ENCODE measurements around the gene PLA2G12A. TPM values are rescaled to one million over a fixed set of nuclear protein-coding genes. Genes with fewer than 3 reads are reported as not detected.

The PLA2G12A gene
- total and polyA plus RNA-seq, 10 of the 15 experiments (the other 5 are each of a cell fraction or from before 2014, with no cell fraction given): 3.7 to 36.8 (median 15.5) TPM

DNA sequence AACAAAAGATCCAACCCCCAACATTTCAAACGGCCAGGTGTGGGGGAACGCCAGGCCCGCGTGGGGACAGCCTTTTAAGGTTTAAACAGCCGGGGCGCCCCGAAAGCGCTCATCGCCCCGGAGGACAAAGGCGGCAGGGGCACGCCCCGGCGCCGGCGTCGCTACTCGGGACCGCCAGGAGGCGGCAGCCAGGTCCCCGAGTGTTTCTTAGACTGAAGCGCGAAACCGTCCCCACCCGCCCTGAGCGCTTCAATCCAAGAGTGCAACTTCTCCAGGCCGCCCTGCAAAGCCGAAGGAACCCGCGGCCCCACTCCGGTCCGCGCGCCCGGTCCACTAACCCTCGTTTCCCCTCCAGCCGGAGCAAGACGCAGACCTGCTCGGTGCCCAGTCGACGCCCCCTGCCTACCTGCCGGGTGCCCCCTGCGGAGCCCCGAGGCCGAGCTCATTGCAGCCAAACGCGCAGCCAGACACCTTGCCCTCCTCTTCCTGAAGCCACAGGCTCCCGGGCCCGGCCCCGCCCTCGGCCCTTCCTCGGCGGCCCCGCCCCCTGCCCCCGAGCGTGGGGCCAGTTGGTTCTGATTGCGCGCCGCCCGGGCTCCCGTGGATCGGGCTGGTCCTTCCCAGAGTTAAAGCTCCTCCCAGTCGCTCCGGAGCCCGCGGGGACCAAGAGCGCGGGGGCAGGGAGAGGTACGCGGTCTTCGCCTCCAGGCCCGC, 26.8 kb downstream of the PLA2G12A start, which contains the start of gene CASP6 (continued):
- peak; percentile 40; the same call in 1 of the 2 replicates for TF ChIP-seq MXI1 (IDR thresholded peaks at IDR 0.05; ENCODE audit: low read depth, low read length)
- TF ChIP-seq TAF1 (IDR thresholded peaks at IDR 0.05; ENCODE audit: borderline replicate concordance, low read depth, low read length): 0 out of 2 replicates have a peak, but pooled peaks have one; percentile 4
- peak; percentile 51; the same call in 1 of the 2 replicates for TF ChIP-seq CREB1 (IDR thresholded peaks at IDR 0.05; ENCODE audit: low read depth)
- peak; percentile 57 for TF ChIP-seq RAD21 (IDR thresholded peaks at IDR 0.05; ENCODE audit: insufficient read depth, low read depth, low read length)
- 0 out of 2 replicates have a peak, but pooled peaks have one; percentile 6 for TF ChIP-seq CBFB (IDR thresholded peaks at IDR 0.05; ENCODE audit: low read depth)
- no peak for TF ChIP-seq WRNIP1 (IDR thresholded peaks at IDR 0.05; ENCODE audit: borderline replicate concordance, low read depth, low read length)

DNA sequence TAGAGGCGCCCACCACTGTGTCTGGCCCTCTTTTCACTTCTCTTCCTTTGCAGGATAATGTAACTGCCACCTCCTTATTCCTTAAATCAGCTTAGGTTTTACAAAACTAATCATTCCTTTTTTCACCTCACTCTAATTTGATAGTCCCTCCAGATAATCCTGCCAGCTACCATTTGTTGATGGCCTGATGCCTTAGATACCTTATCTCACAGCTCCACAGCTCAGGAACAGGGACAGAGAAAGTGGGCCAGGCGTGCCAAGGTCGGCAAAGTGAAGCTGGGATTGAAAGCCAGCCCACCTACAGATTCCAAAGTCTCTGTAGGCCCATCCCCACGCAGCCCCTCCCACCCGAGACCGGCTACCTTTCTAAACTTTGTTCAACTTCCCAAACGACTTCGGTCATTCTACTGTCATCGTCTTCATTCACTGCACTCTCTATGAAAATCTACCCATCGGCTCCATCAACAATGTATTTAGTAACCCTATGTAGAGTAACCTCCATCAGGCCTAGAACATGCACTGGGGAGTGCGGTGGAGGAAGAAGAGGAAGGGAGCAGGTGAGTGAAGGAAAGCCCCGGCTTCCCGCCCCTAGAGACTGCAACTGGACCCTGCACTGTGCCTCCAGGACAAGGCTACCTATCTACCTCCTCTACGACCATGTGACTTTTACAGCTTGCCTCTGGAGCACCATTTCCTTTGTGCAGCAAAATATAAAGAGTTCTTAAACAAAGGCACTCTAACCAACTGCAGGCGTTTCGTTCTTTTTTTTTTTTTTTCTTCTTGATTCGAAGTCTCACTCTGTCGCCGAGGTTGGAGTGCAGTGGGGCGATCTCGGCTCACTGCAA, 28.1 kb downstream of the PLA2G12A start:
- H3K79me2 ChIP-seq (ENCODE audit: control insufficient read depth, insufficient read depth, low read length): peaks cover 6% of the 10 kb centered on the region
- ChIA-PET CTCF (interaction anchor here (0.7 to 2.9 kb wide), 16 partner anchors 8 to 276 kb away, joined by 3 to 11 read pairs (median 3); partner anchors contain the start of genes CFI, MCUB and SEC24B), RAD21 (ENCODE audit: unreplicated experiment) (interaction anchor here (0.7 to 2.6 kb wide), 6 partner anchors 29 to 766 kb away, joined by 3 to 10 read pairs (median 5); partner anchors contain the start of genes PLA2G12A and SEC24B), SMC1A (ENCODE audit: uncharacterized antibody, unreplicated experiment) (interaction anchor here (0.7 to 6.3 kb wide), 12 partner anchors 12 to 274 kb away, joined by 3 to 27 read pairs (median 4); partner anchors contain the start of genes GAR1 and RRH), POLR2A (interaction anchor here (0.7 to 2.5 kb wide), 5 partner anchors 11 to 689 kb away, joined by 6 to 13 read pairs (median 9); partner anchors contain the start of genes MCUB, PLA2G12A and SEC24B)
- no peaks in the 10 kb centered on the region for H4K20me1 ChIP-seq (ENCODE audit: control insufficient read depth, insufficient read depth)
- peak overlapping the region; percentile 76 for H2AFZ ChIP-seq (ENCODE audit: control insufficient read depth, low read depth, low read length)
- intact Hi-C loops (cut with micrococcal nuclease; ENCODE audit: unreplicated experiment): loop anchor here (1.0 to 10.0 kb wide), 4 partner anchors 103 to 273 kb away; partner anchors contain the start of genes MCUB and SEC24B
- in situ Hi-C loops (cut with MboI): no loop called here
- H3K27me3 ChIP-seq (replicated peaks in 1 of 2; ENCODE audit: control insufficient read depth in 2 of 2, insufficient read depth in 2 of 2, low read length in 1 of 2): no peaks in the 10 kb centered on the region
- FAIRE-seq (peak; percentile 54), DNase-seq (ENCODE audit: low read depth, low spot score) (no peak), ATAC-seq (peak; percentile 28)
- no peak for TF ChIP-seq JUNB (IDR thresholded peaks at IDR 0.05)
- TF ChIP-seq RAD51 (IDR thresholded peaks at IDR 0.05): 0 out of 2 replicates have a peak, but pooled peaks have one; percentile 17
- TF ChIP-seq NBN (IDR thresholded peaks at IDR 0.05): peak; percentile 26; the same call in 1 of the 2 replicates
- peak overlapping the region; percentile 61 for H3K9ac ChIP-seq (ENCODE audit: control insufficient read depth, insufficient read depth, low read length)
- peak overlapping the region; percentile 71 for H3K27ac ChIP-seq (ENCODE audit: control insufficient read depth, insufficient read depth)
- BruUV-seq (replicated peaks): no TSS peak
- H3K36me3 ChIP-seq (ENCODE audit: control insufficient read depth in 2 of 2, insufficient read depth in 2 of 2, low read length in 1 of 2): no peaks in the 10 kb centered on the region; a peak in 1 of 4 replicates
- WGBS (ENCODE audit: insufficient coverage, insufficient replicate concordance, low lambda C conversion rate, missing lambda C conversion rate): 52% methylated on average over 19 of the region's 21 CpGs
- H3K9me3 ChIP-seq (replicated peaks; ENCODE audit: control insufficient read depth, insufficient read depth, low read length): no peaks in the 10 kb centered on the region
- peak overlapping the region; percentile 75 for H3K4me2 ChIP-seq (ENCODE audit: control insufficient read depth, insufficient read depth)
- peak overlapping the region; percentile 96 for H3K4me3 ChIP-seq
- peaks cover 14% of the 10 kb centered on the region for H3K4me1 ChIP-seq (ENCODE audit: control insufficient read depth, insufficient read depth, low read length)
